OCI-LY7 (cell line): Measurements from ENCODE around the gene ZNF777.

ENCODE experiments used
- CTCF ChIP-seq: fragments of 200-600 bp; sonication (generic); conservative IDR thresholded peaks from 2 replicates; pipeline ENCODE4 v1.5.1; 2014; ENCODE audit warnings: mild to moderate bottlenecking, antibody characterized with exemption, low read length, moderate library complexity, mixed read lengths
- EZH2phosphoT487 ChIP-seq: fragments of 200-600 bp; sonication (generic); IDR thresholded peaks from 2 replicates; pipeline ENCODE4 v1.6.1; 2018; ENCODE audit warnings: low read depth, borderline replicate concordance, mild to moderate bottlenecking, mixed run types, antibody characterized with exemption, low read length, moderate library complexity, mixed read lengths

DNA sequence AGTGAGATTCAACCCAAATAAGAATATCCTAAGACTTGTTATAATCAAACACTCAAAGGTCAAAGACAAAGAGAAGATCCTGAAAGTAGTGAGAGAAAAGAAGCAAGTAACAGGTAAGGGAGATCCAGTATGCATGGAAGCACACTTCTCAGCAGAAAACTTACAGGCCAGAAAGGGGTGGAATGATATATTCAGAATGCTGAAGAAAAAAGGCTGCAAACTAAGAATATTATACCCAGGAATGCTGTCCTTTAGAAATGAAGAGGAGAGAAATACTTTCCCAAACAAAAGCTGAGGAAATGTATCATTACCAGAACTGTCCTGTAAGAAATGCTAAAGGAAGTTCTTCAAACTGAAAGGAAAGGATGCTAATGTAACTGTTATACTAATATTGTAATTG, 49.4 kb upstream of the ZNF777 start:
- TF ChIP-seq CTCF (no peak), EZH2phosphoT487 (no peak)
